ENCODE measurements around the gene ISL2.

Gene ISL2

DNA sequence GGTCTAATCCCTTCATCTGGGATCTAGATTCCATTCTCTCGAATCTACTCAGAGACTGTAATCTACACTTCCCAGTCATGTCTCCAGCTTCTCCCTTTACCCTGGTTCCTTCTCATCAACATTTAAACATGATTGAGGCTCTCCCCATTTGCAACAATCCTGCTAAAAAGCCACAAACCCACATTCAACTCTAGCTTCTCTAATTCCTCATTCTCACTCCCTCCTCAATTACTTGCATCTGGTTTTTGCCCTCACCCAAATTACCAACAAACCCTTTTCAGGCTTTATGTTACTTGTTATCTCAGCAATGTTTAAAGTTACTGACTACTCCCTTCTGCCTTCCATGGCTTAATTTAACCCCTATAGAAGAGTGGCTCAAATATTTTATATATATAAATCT, 36.8 kb upstream of the ISL2 start:
- CTCF ChIA-PET, result interaction anchor here (1.0 to 1.3 kb wide), 5 partner anchors 11 to 15 kb away, joined by 3 to 4 read pairs (median 3); no protein-coding TSS in a partner anchor
- no peak for DNase-seq (ENCODE audit: extremely low spot score)
- POLR2A ChIA-PET, result no interaction called here
- TF ChIP-seq, protein P1, sequence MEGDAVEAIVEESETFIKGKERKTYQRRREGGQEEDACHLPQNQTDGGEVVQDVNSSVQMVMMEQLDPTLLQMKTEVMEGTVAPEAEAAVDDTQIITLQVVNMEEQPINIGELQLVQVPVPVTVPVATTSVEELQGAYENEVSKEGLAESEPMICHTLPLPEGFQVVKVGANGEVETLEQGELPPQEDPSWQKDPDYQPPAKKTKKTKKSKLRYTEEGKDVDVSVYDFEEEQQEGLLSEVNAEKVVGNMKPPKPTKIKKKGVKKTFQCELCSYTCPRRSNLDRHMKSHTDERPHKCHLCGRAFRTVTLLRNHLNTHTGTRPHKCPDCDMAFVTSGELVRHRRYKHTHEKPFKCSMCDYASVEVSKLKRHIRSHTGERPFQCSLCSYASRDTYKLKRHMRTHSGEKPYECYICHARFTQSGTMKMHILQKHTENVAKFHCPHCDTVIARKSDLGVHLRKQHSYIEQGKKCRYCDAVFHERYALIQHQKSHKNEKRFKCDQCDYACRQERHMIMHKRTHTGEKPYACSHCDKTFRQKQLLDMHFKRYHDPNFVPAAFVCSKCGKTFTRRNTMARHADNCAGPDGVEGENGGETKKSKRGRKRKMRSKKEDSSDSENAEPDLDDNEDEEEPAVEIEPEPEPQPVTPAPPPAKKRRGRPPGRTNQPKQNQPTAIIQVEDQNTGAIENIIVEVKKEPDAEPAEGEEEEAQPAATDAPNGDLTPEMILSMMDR (IDR thresholded peaks at IDR 0.05; ENCODE audit: control extremely low read depth, extremely low read depth, low read depth, missing control alignments), result no peak

DNA sequence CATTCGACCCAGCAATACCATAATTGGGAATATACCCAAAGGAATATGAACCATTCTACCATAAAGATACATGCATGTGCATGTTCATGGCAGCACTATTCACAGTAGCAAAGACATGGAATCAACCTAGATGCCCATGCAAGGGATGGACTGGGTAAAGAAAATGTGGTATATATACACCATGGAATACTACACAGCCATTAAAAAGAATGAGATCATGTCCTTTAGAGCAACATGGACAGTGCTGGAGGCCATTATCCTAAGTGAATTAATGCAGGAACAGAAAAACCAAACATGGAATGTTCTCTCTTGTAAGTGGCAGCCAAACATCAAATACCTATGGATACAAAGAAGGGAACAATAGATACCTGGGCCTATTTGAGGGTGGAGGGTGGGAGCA, 32.7 kb upstream of the ISL2 start:
- CTCF ChIA-PET, result no interaction called here
- TF ChIP-seq, protein P1 (IDR thresholded peaks at IDR 0.05; ENCODE audit: control extremely low read depth, extremely low read depth, low read depth, missing control alignments), result no peak
- DNase-seq (ENCODE audit: extremely low spot score), result no peak
- POLR2A ChIA-PET, result no interaction called here

DNA sequence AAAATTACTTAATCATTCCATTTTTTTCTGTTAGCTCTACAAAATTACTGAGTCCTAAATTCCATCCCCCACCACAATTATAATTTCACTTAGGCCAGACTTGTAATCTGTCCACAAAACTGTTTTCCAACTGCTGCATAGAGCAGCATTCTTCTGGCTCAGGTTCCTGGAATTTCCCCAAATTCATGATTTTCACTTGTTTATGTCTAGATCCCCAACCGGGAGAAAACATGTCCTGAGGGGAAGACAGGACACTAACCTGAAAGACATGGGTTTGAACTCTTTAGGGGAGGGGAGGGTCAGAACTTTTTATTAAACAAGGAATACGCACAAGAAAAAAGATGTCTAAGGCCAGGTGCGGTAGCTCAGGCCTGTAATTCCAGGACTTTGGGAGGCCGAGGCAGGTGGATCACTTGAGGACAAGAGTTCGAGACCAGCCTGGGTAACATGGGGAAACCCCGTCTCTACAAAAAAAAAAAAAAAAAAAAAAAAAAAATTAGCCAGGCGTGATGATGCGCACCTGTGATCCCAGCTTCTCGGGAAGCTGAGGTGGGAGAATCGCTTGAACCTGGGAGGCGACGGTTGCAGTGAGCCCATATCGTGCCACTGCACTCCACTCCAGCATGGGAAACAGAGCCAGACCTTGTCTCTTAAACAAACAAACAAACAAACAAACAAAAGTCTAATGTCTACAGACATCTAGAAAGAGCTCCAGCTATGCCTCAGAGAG, 26.8 kb upstream of the ISL2 start:
- TF ChIP-seq, protein P1 (IDR thresholded peaks at IDR 0.05; ENCODE audit: control extremely low read depth, extremely low read depth, low read depth, missing control alignments), result no peak
- DNase-seq (ENCODE audit: extremely low spot score), result no peak
- POLR2A ChIA-PET, result no interaction called here
- CTCF ChIA-PET, result interaction anchor here (0.9 to 1.5 kb wide), 4 partner anchors 9 to 143 kb away, joined by 3 to 5 read pairs (median 4); no protein-coding TSS in a partner anchor

DNA sequence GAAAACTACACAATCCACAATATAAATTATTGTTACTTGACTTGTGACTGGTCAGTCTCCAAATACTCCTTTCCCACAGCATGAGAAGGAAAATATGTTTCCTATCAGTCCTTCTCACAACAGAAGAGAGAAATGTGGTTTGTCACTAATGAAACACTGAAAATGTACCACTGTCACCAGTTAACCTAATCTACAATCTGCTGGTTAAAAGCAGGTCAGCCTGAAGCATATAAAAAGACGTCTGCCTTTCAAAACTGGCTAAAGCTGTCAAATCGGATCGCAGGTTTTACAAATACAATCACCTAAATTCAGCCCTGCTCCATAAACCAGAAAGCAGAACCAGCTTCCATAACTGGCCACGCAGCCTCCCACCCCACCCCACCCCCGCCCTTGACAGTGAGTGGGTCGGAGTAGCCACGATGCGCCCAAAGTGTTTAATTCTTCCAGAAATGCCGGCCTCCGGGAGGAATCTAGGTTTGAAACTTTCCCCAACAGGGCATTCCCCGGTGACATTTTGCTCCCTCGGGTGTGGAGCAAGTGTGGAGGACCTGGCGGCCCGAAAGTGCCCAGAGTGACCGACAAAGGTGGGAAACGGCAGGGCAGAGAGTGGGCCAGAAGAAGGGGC, 26.0 kb upstream of the ISL2 start:
- ChIA-PET POLR2A (interaction anchor here (1.3 kb wide), 1 partner anchor 15 kb away, joined by 6 read pairs; no protein-coding TSS in a partner anchor), CTCF (interaction anchor here (1.3 to 1.5 kb wide), 2 partner anchors 26 to 75 kb away, joined by 3 to 5 read pairs; no protein-coding TSS in a partner anchor)
- no peak for DNase-seq (ENCODE audit: extremely low spot score)
- TF ChIP-seq, protein P1 (IDR thresholded peaks at IDR 0.05; ENCODE audit: control extremely low read depth, extremely low read depth, low read depth, missing control alignments), result no peak

DNA sequence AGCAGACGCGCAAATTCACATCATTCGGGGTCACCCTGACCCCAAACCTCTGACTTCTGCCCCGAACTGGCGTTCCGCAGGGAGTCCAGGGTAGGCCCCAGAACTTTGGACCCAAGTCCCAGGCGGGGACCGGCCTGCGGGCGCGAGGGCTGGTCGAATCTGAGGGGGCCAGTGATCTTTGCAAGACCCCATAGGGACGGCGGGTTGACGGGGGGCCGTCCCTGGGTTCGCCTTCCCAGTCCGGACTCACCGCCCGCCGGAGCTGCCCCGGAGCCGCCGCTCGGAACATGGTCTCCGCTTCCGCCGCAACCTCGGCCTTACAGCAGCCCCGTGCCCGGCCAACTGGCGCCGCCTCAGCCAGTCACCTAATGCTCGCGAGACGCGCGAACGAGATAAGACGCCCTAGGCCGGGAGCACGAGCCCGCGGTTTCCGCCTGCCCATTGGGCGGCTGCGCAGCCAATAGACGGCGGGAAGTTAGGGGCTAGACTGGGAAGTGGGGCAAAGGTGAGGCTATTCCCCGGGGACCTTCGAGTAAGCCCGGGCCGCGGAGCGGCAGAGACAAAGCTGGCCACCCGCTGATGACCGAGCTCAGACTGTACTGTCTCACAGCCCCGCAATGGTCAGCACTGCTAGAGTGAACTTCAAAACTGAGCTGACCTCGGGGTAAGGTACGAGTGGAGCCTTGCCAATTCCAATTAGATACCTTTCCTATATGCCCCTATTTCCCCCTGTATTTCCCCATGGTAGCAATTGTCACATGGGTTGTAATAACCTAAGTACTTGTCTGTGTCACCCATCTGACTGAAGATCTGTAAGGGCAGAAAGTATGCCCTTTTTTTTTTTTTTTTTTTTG, 25.2 kb upstream of the ISL2 start, which contains the start of gene ETFA:
TSS of gene ETFA (minus strand) at position 370 of the 854 bp plus-strand sequence. CDS start at position 289, 81 bp downstream.
- CTCF ChIA-PET, result interaction anchor here (1.5 kb wide), 1 partner anchor 76 kb away, joined by 5 read pairs; no protein-coding TSS in a partner anchor

More for the DNA sequence above, 25.2 kb upstream of the ISL2 start, which contains the start of gene ETFA:
- peak; percentile 100 for DNase-seq (ENCODE audit: extremely low spot score)
- POLR2A ChIA-PET, result interaction anchor here (0.6 to 1.3 kb wide), 3 partner anchors 12 to 668 kb away, joined by 3 to 7 read pairs (median 6); no protein-coding TSS in a partner anchor
- TF ChIP-seq, protein P1 (IDR thresholded peaks at IDR 0.05; ENCODE audit: control extremely low read depth, extremely low read depth, low read depth, missing control alignments), result no peak
